H1 (cell line): ENCODE results near the gene SLC25A42. TPM values are rescaled to one million over a fixed set of nuclear protein-coding genes. Genes with fewer than 3 reads are reported as not detected.

Experiments
- CTCF ChIA-PET: fragments of 300-600 bp; sonication (Branson Sonifier 250); formaldehyde crosslinking; loops from one replicate; lab custom pipeline; 2021; ENCODE audit not compliant: partially characterized antibody; lab: Charles Lee
- POLR2A ChIA-PET: fragments of 300-600 bp; sonication (Branson Sonifier 250); formaldehyde crosslinking; loops from one replicate; lab custom pipeline; 2021; ENCODE audit warnings: inconsistent platforms; ENCODE audit not compliant: partially characterized antibody; lab: Charles Lee
- DNase-seq, 2 experiments: peaks; one replicate each; pipeline versions ENCODE4 v3.0.0 to v3.0.0-alpha.2; 2010 to 2022; ENCODE audit warnings: low spot score in 2 of 2, low read depth in 1 of 2, mixed read lengths in 1 of 2
- FAIRE-seq: peaks from 2 replicates; lab custom pipeline; 2011; peaks lifted over from hg19 to GRCh38; lab: Jason Lieb, UNC
- H2AFZ ChIP-seq: 2 replicates; pipeline ENCODE4 v1.8.1; 2012; ENCODE audit warnings: low read length, inconsistent platforms
- H2AK5ac ChIP-seq: 2 replicates; pipeline ENCODE4 v1.6.1; 2013; ENCODE audit warnings: low read depth, low read length
- H2BK120ac ChIP-seq: replicated peaks from 2 replicates; pipeline ENCODE3; 2013; ENCODE audit warnings: low read depth, low read length, inconsistent platforms
- H2BK12ac ChIP-seq: 2 replicates; pipeline ENCODE4 v1.6.1; 2013; ENCODE audit warnings: low read depth, low read length
- H2BK15ac ChIP-seq: 2 replicates; pipeline ENCODE4 v1.6.1; 2013; ENCODE audit warnings: low read length
- H2BK20ac ChIP-seq: 2 replicates; pipeline ENCODE4 v1.6.1; 2013; ENCODE audit warnings: low read length
- H2BK5ac ChIP-seq: 2 replicates; pipeline ENCODE4 v1.6.1; 2013; ENCODE audit warnings: low read depth, low read length
- H3K14ac ChIP-seq: 2 replicates; pipeline ENCODE4 v1.6.1; 2013; ENCODE audit warnings: inconsistent platforms; ENCODE audit not compliant: insufficient read length
- H3K18ac ChIP-seq: 2 replicates; pipeline ENCODE4 v1.6.1; 2013; ENCODE audit warnings: low read length; ENCODE audit errors: extremely low read depth
- H3K23ac ChIP-seq: 2 replicates; pipeline ENCODE4 v1.6.1; 2013; ENCODE audit warnings: inconsistent platforms; ENCODE audit not compliant: insufficient read length
- H3K23me2 ChIP-seq: 2 replicates; pipeline ENCODE4 v1.6.1; 2013; ENCODE audit warnings: low read depth, low read length
- H3K27ac ChIP-seq: 2 replicates; pipeline ENCODE4 v1.6.1; 2011; ENCODE audit warnings: low read depth, low read length, inconsistent platforms
- H3K27me3 ChIP-seq, 4 experiments: replicated peaks in 1 of 4; 1 replicate in 1 of 4; 2 replicates in 3 of 4; pipeline versions ENCODE4 v1.6.1 to v1.8.1; 2011 to 2013; ENCODE audit warnings: low read length in 3 of 4, mild to moderate bottlenecking in 3 of 4, inconsistent platforms in 2 of 4, mixed read lengths in 2 of 4, moderate library complexity in 1 of 4; ENCODE audit not compliant: control insufficient read depth in 3 of 4, insufficient read depth in 3 of 4; ENCODE audit errors: extremely low read depth in 1 of 4
- H3K36me3 ChIP-seq, 4 experiments: 2 replicates each; pipeline versions ENCODE4 v1.6.1 to v1.8.1; 2011 to 2013; ENCODE audit warnings: mild to moderate bottlenecking in 4 of 4, low read length in 3 of 4, moderate library complexity in 2 of 4, control low read depth in 1 of 4, inconsistent platforms in 1 of 4; ENCODE audit not compliant: insufficient read depth in 4 of 4, control insufficient read depth in 2 of 4
- H3K4ac ChIP-seq: replicated peaks from 2 replicates; pipeline ENCODE3; 2013; ENCODE audit warnings: low read length, low read depth, mixed read lengths, inconsistent platforms; ENCODE audit not compliant: insufficient read length
- H3K4me1 ChIP-seq, 4 experiments: replicated peaks in 1 of 4; 1 replicate in 1 of 4; 2 replicates in 3 of 4; pipeline versions ENCODE4 v1.6.1 to v1.8.1; 2011 to 2013; ENCODE audit warnings: low read length in 3 of 4, inconsistent platforms in 2 of 4, mixed read lengths in 1 of 4; ENCODE audit not compliant: insufficient read depth in 4 of 4, control insufficient read depth in 3 of 4
- H3K4me2 ChIP-seq, 2 experiments: 2 replicates each; pipeline versions ENCODE4 v1.6.1 to v1.8.1; 2011 to 2013; ENCODE audit warnings: low read depth in 2 of 2, low read length in 2 of 2, control low read depth in 1 of 2, inconsistent platforms in 1 of 2, mild to moderate bottlenecking in 1 of 2; ENCODE audit not compliant: insufficient read depth in 1 of 2
- H3K4me3 ChIP-seq, 4 experiments: fragments of 200-600, 300-600 bp in 1 of 4; sonication (generic), shearing (Covaris generic), sonication (Bioruptor Twin) in 1 of 4; 2 replicates each; pipeline versions ENCODE4 v1.5.1 to v1.8.1; 2011 to 2016; ENCODE audit warnings: low read length in 4 of 4, low read depth in 3 of 4, control low read depth in 2 of 4, inconsistent platforms in 2 of 4, mild to moderate bottlenecking in 2 of 4, mixed read lengths in 1 of 4, moderate library complexity in 1 of 4; ENCODE audit not compliant: insufficient read depth in 2 of 4; ENCODE audit errors: extremely low read depth in 1 of 4
- H3K56ac ChIP-seq: replicated peaks from 2 replicates; pipeline ENCODE3; 2013; ENCODE audit warnings: low read depth, mild to moderate bottlenecking, mixed read lengths, low read length, inconsistent platforms; ENCODE audit not compliant: insufficient read length
- H3K79me1 ChIP-seq: 2 replicates; pipeline ENCODE4 v1.6.1; 2013; ENCODE audit warnings: low read depth, low read length, control low read depth
- H3K79me2 ChIP-seq, 2 experiments: 2 replicates each; pipeline versions ENCODE4 v1.6.1 to v1.8.1; 2012 to 2013; ENCODE audit warnings: low read length in 2 of 2, mild to moderate bottlenecking in 2 of 2, inconsistent platforms in 1 of 2; ENCODE audit not compliant: insufficient read depth in 2 of 2, control insufficient read depth in 1 of 2
- H3K9ac ChIP-seq, 4 experiments: replicated peaks in 1 of 4; 1 replicate in 1 of 4; 2 replicates in 3 of 4; pipeline versions ENCODE4 v1.6.1 to v1.8.1; 2011 to 2013; ENCODE audit warnings: low read depth in 3 of 4, low read length in 3 of 4, control low read depth in 2 of 4, mild to moderate bottlenecking in 2 of 4, moderate library complexity in 2 of 4, inconsistent platforms in 1 of 4; ENCODE audit errors: extremely low read depth in 1 of 4
- H3K9me3 ChIP-seq, 2 experiments: 2 replicates each; pipeline versions ENCODE4 v1.6.1 to v1.8.1; 2012 to 2013; ENCODE audit warnings: mild to moderate bottlenecking in 2 of 2, moderate library complexity in 2 of 2, control low read depth in 1 of 2, inconsistent platforms in 1 of 2, low read depth in 1 of 2, low read length in 1 of 2, mixed read lengths in 1 of 2; ENCODE audit not compliant: insufficient read depth in 2 of 2
- H4K20me1 ChIP-seq, 2 experiments: replicated peaks in 1 of 2; 2 replicates each; pipeline versions ENCODE3 to v1.8.1; 2011 to 2013; ENCODE audit warnings: inconsistent platforms in 2 of 2, low read length in 2 of 2, mild to moderate bottlenecking in 1 of 2; ENCODE audit not compliant: insufficient read depth in 2 of 2, control insufficient read depth in 1 of 2
- H4K5ac ChIP-seq: 2 replicates; pipeline ENCODE4 v1.6.1; 2013; ENCODE audit warnings: low read length, low read depth, mixed read lengths, inconsistent platforms; ENCODE audit not compliant: insufficient read length
- H4K8ac ChIP-seq: 2 replicates; pipeline ENCODE4 v1.8.0; 2013; ENCODE audit warnings: mild to moderate bottlenecking, moderate library complexity, low read length, inconsistent platforms; ENCODE audit not compliant: insufficient read depth; ENCODE audit errors: extremely low read depth
- H4K91ac ChIP-seq: replicated peaks from 2 replicates; pipeline ENCODE3; 2013; ENCODE audit warnings: low read length, mixed read lengths, inconsistent platforms; ENCODE audit not compliant: insufficient read length
- CBX5 ChIP-seq: fragments of 300-800, 300-1000 bp; sonication (generic); IDR thresholded peaks from 2 replicates; pipeline ENCODE4 v1.7.1; 2016; ENCODE audit warnings: antibody characterized with exemption, low read length, low read depth
- SIX5 ChIP-seq: IDR thresholded peaks from 2 replicates; pipeline ENCODE4 v1.6.1; 2011; ENCODE audit warnings: mild to moderate bottlenecking, low read depth, low read length
- TAF1 ChIP-seq: IDR thresholded peaks from 2 replicates; pipeline ENCODE4 v1.6.1; 2011; ENCODE audit warnings: mild to moderate bottlenecking, low read depth, low read length
- WGBS, 2 experiments: shearing (Covaris generic) in 1 of 2; methylation state at CpG; one replicate each; pipeline versions ENCODE4 v1.1.6 to v1.1.7; 2013 to 2015; ENCODE audit warnings: low lambda C conversion rate in 2 of 2, mixed read lengths in 2 of 2, inconsistent platforms in 1 of 2, low coverage in 1 of 2, missing lambda C conversion rate in 1 of 2; ENCODE audit not compliant: insufficient replicate concordance in 2 of 2, insufficient coverage in 1 of 2, insufficient read length in 1 of 2; ENCODE audit errors: extremely low coverage in 1 of 2, missing lambda C conversion rate in 1 of 2; 5-methylcytosine and 5-hydroxymethylcytosine counted together
- polyA plus RNA-seq, 7 experiments: library from polyadenylated mRNA; depleted of rRNA in 3 of 7; stranded (reverse) in 5 of 7; unstranded in 2 of 7; fragments of >200 nt in 5 of 7; fragments of 200-250 nt in 2 of 7; gene quantifications; 1 replicate in 5 of 7; 2 replicates in 1 of 7; 4 replicates in 1 of 7; pipeline versions ENCODE4 v1.2.1 to v1.2.3, GENCODE V29; 2011 to 2013; ENCODE audit warnings: missing spikeins in 2 of 7, mixed read lengths in 2 of 7
- total RNA-seq: library from RNA; stranded (reverse); fragmentation: NEBNext Ultra II Directional; extraction: Animal tissue kit (Norgen Biotek cat#: 25700); gene quantifications from 2 replicates; pipeline ENCODE4 v1.2.1, GENCODE V29; 2021

The SLC25A42 gene
- total and polyA plus RNA-seq, 2 of the 8 experiments (the other 6 are each of a cell fraction or from before 2014, with no cell fraction given), result 5.9 to 6.2 TPM

DNA sequence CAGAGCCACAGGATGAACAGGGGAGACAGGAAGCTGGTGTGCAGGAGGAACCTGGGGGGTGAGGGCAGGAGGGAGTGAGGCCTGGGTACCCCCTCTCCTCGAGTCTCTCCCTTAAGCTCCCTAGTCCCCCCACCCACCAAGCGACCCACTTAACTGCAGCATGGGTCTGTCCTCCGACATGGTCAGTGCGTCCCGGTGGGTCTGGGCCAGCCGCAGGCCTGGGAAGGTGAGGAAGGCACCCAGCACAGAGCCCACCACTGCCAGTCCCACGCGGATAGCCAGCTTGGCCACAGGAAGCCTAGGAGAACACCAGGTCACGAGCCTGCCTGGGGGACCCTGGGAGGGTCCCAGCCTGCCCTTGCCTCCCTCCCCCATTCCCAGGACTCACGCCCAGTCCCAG is 57.6 kb downstream of the SLC25A42 start:
- H2BK12ac ChIP-seq, result no peak overlapping the region
- CTCF ChIA-PET, result interaction anchor here (0.5 to 3.1 kb wide), 9 partner anchors 9 to 983 kb away, joined by 3 to 24 read pairs (median 7); no protein-coding TSS in a partner anchor
- no peak for DNase-seq
- TF ChIP-seq CBX5, result no peak
- no peak for TF ChIP-seq TAF1
- TF ChIP-seq SIX5, result no peak

More for the DNA sequence above, 57.6 kb downstream of the SLC25A42 start:
- POLR2A ChIA-PET, result interaction anchor here (0.7 to 3.3 kb wide), 7 partner anchors 9 to 70 kb away, joined by 3 to 22 read pairs (median 4); partner anchors contain the start of gene BORCS8
- Histone ChIP-seq H3K9ac (peak overlapping the region in 1 of 4 experiments; percentile 32; a peak in 1 of 7 replicates), H3K4me2 (peak overlapping the region in 1 of 2 experiments; percentile 88; a peak in 2 of 4 replicates), H2BK15ac (no peak overlapping the region), H2AFZ (no peak overlapping the region), H3K18ac (0 out of 2 replicates have a peak overlapping the region, but pooled peaks have one; percentile 27), H3K14ac (no peak overlapping the region), H3K4ac (no peak overlapping the region), H4K91ac (no peak overlapping the region), H3K23ac (no peak overlapping the region), H3K36me3 (peaks cover 0 to 14% (median 4%) of the 10 kb centered on the region in 4 experiments; a peak in 3 of 8 replicates), H3K4me1 (peaks cover 0 to 18% (median 13%) of the 10 kb centered on the region in 4 experiments; a peak in 6 of 7 replicates), H3K27ac (no peak overlapping the region; the same call in 1 of the 2 replicates), H2BK5ac (0 out of 2 replicates have a peak overlapping the region, but pooled peaks have one; percentile 93), H4K20me1 (peaks cover 0 to 2% of the 10 kb centered on the region in 2 experiments), H3K23me2 (peaks cover 4% of the 10 kb centered on the region; the same call in 1 of the 2 replicates), H4K8ac (no peak overlapping the region), H2BK20ac (no peak overlapping the region), H4K5ac (no peak overlapping the region), H2AK5ac (no peak overlapping the region), H3K79me2 (no peaks in the 10 kb centered on the region), H3K27me3 (no peaks in the 10 kb centered on the region), H3K79me1 (no peaks in the 10 kb centered on the region), H3K9me3 (no peaks in the 10 kb centered on the region), H3K56ac (no peak overlapping the region), H2BK120ac (no peak overlapping the region), H3K4me3 (peak overlapping the region in 2 of 4 experiments; percentile 40 to 58; a peak in 1 of 8 replicates)
- 91% methylated on average over 10 of the region's 10 CpGs; no CpG with 5 or more reads in 1 of the 2 experiments for WGBS, 2 experiments
- FAIRE-seq, result no peak
